Choroid plexus epithelial cell (primary cell): ENCODE measurements around the gene THSD4.

Experiments used
- DNase-seq: peaks from one replicate; pipeline ENCODE4 v3.0.0-alpha.2; 2010; ENCODE audit warnings: low read depth
- H3K4me3 ChIP-seq: 2 replicates; pipeline ENCODE4 v1.5.1; 2011; ENCODE audit warnings: low read depth, mild to moderate bottlenecking, control low read depth, low read length, moderate library complexity
- CTCF ChIP-seq: conservative IDR thresholded peaks from 2 replicates; pipeline ENCODE4 v1.5.1; 2011; ENCODE audit warnings: low read depth, mild to moderate bottlenecking, control low read depth, inconsistent platforms, low read length, moderate library complexity

THSD4 gene

DNA sequence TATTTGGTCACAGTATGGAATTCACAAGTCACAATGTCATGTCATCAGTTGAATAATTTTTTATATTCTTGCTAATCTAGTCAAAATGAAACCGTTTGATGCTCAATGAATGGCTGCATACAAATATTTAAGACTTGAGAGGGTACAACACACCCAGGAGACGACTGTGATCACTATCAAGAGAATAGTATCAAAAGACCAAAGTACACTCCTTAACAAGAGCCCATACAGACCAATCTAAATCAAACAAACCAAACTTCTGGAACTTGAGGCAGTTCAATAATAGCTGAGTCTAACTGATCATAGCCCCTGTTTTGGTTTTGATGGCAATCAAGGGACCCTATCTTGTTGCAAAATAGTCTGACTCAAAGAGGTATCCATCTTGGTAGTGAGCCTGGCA, 265.1 kb downstream of the THSD4 start:
- no peak for DNase-seq
- no peak for TF ChIP-seq CTCF
- H3K4me3 ChIP-seq: no peak overlapping the region

GRCh38 chr15:71384501-71384900, 269.2 kb downstream of the THSD4 start:
- no peak for TF ChIP-seq CTCF
- DNase-seq: no peak
- H3K4me3 ChIP-seq: no peak overlapping the region

GRCh38 chr15:71385026-71385425, 269.8 kb downstream of the THSD4 start:
- no peak for TF ChIP-seq CTCF
- no peak overlapping the region for H3K4me3 ChIP-seq
- DNase-seq: peak; percentile 65

DNA sequence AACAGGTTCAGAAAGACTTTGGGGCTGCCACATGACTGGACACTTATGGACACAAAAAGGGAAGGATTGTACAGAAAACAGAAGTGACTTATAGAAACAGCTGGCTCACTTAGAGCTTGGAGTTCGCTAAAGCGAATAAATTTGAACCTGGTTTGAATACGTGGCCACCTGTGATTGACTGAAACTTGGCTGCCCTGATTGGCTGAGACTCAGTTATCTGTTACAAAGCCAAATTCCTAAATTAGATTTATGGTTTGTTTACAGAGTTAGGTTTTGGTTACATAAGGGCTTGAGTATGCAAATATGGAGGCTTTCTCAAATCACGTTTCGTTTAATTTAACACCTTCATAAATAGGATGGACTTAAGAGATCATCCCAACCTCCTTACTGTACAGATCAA, 270.2 kb downstream of the THSD4 start:
- no peak for DNase-seq
- no peak for TF ChIP-seq CTCF
- H3K4me3 ChIP-seq: no peak overlapping the region

GRCh38 chr15:71386005-71386404, 270.7 kb downstream of the THSD4 start:
- no peak for DNase-seq
- no peak for TF ChIP-seq CTCF
- H3K4me3 ChIP-seq: no peak overlapping the region

- no peak overlapping the region for H3K4me3 ChIP-seq
- DNase-seq: peak; percentile 69
- TF ChIP-seq CTCF: peak; percentile 57
Observed at GRCh38 chr15:71386448-71387236, 271.4 kb downstream of the THSD4 start.

GRCh38 chr15:71387810-71388209, 272.5 kb downstream of the THSD4 start:
- TF ChIP-seq CTCF: no peak
- H3K4me3 ChIP-seq: no peak overlapping the region
- DNase-seq: no peak
